ENCODE measurements around the gene ADH4. TPM values are rescaled to one million over a fixed set of nuclear protein-coding genes. Genes with fewer than 3 reads are reported as not detected.
"Not testable (repeated sequence)": the region's sequence is repeated elsewhere in the genome, so short reads cannot be mapped to it uniquely, and the experiment has no call there.

Gene ADH4
- total RNA-seq, result under 1 TPM; 0.21 to 0.43 (median 0.30) TPM

GRCh38 chr4:99144070-99144469 lies at the start of gene ADH4:
ADH4 (minus strand) TSS chr4:99144297; CDS start chr4:99144222, 75 bp downstream.
- H3K9me3 Mint-ChIP-seq, result no peaks in the 10 kb centered on the region
- no peaks in the 10 kb centered on the region for H3K36me3 Mint-ChIP-seq (ENCODE audit: insufficient read depth)
- ATAC-seq, result no peak
- no peaks in the 10 kb centered on the region for H3K27me3 Mint-ChIP-seq (ENCODE audit: low read depth)
- H3K4me3 Mint-ChIP-seq, result no peak within 1 kb of the TSS
- no peak for DNase-seq
- H3K4me1 Mint-ChIP-seq (ENCODE audit: low read depth), result no peaks in the 10 kb centered on the region

GRCh38 chr4:99190336-99190735 lies 46.2 kb upstream of the ADH4 start:
- H3K4me3 Mint-ChIP-seq, result no peak overlapping the region
- DNase-seq (no peak), ATAC-seq (no peak)
- H3K27me3 Mint-ChIP-seq (ENCODE audit: low read depth), result no peaks in the 10 kb centered on the region
- no peaks in the 10 kb centered on the region for H3K4me1 Mint-ChIP-seq (ENCODE audit: low read depth)
- no peaks in the 10 kb centered on the region for H3K36me3 Mint-ChIP-seq (ENCODE audit: insufficient read depth)
- H3K9me3 Mint-ChIP-seq, result peaks cover 30% of the 10 kb centered on the region

GRCh38 chr4:99189900-99190299 lies 45.8 kb upstream of the ADH4 start:
- H3K27me3 Mint-ChIP-seq (ENCODE audit: low read depth); ATAC-seq; DNase-seq; H3K4me1 Mint-ChIP-seq (ENCODE audit: low read depth); H3K4me3 Mint-ChIP-seq; H3K36me3 Mint-ChIP-seq (ENCODE audit: insufficient read depth): not testable (repeated sequence)
- peaks cover 34% of the 10 kb centered on the region for H3K9me3 Mint-ChIP-seq

- ATAC-seq, result no peak
- Mint-ChIP-seq H3K27me3 (ENCODE audit: low read depth) (peaks cover 2% of the 10 kb centered on the region), H3K4me3 (no peak overlapping the region), H3K4me1 (ENCODE audit: low read depth) (no peaks in the 10 kb centered on the region), H3K36me3 (ENCODE audit: insufficient read depth) (no peaks in the 10 kb centered on the region), H3K9me3 (peaks cover 28% of the 10 kb centered on the region)
- DNase-seq, result no peak
Observed at GRCh38 chr4:99186029-99186428, 41.9 kb upstream of the ADH4 start.

- no peaks in the 10 kb centered on the region for H3K36me3 Mint-ChIP-seq (ENCODE audit: insufficient read depth)
- H3K4me1 Mint-ChIP-seq (ENCODE audit: low read depth), result no peaks in the 10 kb centered on the region
- H3K27me3 Mint-ChIP-seq (ENCODE audit: low read depth), result peaks cover 2% of the 10 kb centered on the region
- H3K9me3 Mint-ChIP-seq, result peaks cover 24% of the 10 kb centered on the region
- H3K4me3 Mint-ChIP-seq, result no peak overlapping the region
- ATAC-seq, result no peak
- no peak for DNase-seq
Observed at GRCh38 chr4:99185581-99185980, 41.5 kb upstream of the ADH4 start.

GRCh38 chr4:99180382-99181070 lies 36.4 kb upstream of the ADH4 start:
- no peaks in the 10 kb centered on the region for H3K36me3 Mint-ChIP-seq (ENCODE audit: insufficient read depth)
- H3K4me3 Mint-ChIP-seq, result no peak overlapping the region
- no peaks in the 10 kb centered on the region for H3K4me1 Mint-ChIP-seq (ENCODE audit: low read depth)
- H3K9me3 Mint-ChIP-seq, result peaks cover 14% of the 10 kb centered on the region
- DNase-seq, result no peak
- no peak for ATAC-seq
- peaks cover 2% of the 10 kb centered on the region for H3K27me3 Mint-ChIP-seq (ENCODE audit: low read depth)

- ATAC-seq (no peak), DNase-seq (no peak)
- Mint-ChIP-seq H3K36me3 (ENCODE audit: insufficient read depth) (no peaks in the 10 kb centered on the region), H3K4me1 (ENCODE audit: low read depth) (no peaks in the 10 kb centered on the region), H3K4me3 (no peak overlapping the region), H3K9me3 (peaks cover 12% of the 10 kb centered on the region), H3K27me3 (ENCODE audit: low read depth) (peaks cover under 1% of the 10 kb centered on the region)
Observed at GRCh38 chr4:99179626-99180025, 35.5 kb upstream of the ADH4 start.

- Mint-ChIP-seq H3K4me1 (ENCODE audit: low read depth) (no peaks in the 10 kb centered on the region), H3K4me3 (no peak overlapping the region), H3K9me3 (peaks cover 11% of the 10 kb centered on the region), H3K36me3 (ENCODE audit: insufficient read depth) (no peaks in the 10 kb centered on the region), H3K27me3 (ENCODE audit: low read depth) (no peaks in the 10 kb centered on the region)
- no peak for DNase-seq
- ATAC-seq, result no peak
Observed at GRCh38 chr4:99179178-99179577, 35.1 kb upstream of the ADH4 start.

- Mint-ChIP-seq H3K36me3 (ENCODE audit: insufficient read depth) (no peaks in the 10 kb centered on the region), H3K9me3 (peaks cover 5% of the 10 kb centered on the region), H3K4me1 (ENCODE audit: low read depth) (no peaks in the 10 kb centered on the region), H3K27me3 (ENCODE audit: low read depth) (no peaks in the 10 kb centered on the region), H3K4me3 (no peak overlapping the region)
- DNase-seq (no peak), ATAC-seq (no peak)
Observed at GRCh38 chr4:99166544-99166943, 22.4 kb upstream of the ADH4 start.

- no peaks in the 10 kb centered on the region for H3K4me1 Mint-ChIP-seq (ENCODE audit: low read depth)
- no peak for DNase-seq
- H3K4me3 Mint-ChIP-seq, result no peak overlapping the region
- H3K9me3 Mint-ChIP-seq, result peaks cover 5% of the 10 kb centered on the region
- H3K27me3 Mint-ChIP-seq (ENCODE audit: low read depth), result no peaks in the 10 kb centered on the region
- H3K36me3 Mint-ChIP-seq (ENCODE audit: insufficient read depth), result no peaks in the 10 kb centered on the region
- ATAC-seq, result no peak
Observed at GRCh38 chr4:99165978-99166377, 21.9 kb upstream of the ADH4 start.

- H3K4me1 Mint-ChIP-seq (ENCODE audit: low read depth), result no peaks in the 10 kb centered on the region
- H3K36me3 Mint-ChIP-seq (ENCODE audit: insufficient read depth), result no peaks in the 10 kb centered on the region
- peaks cover 5% of the 10 kb centered on the region for H3K9me3 Mint-ChIP-seq
- ATAC-seq (no peak), DNase-seq (no peak)
- H3K4me3 Mint-ChIP-seq, result no peak overlapping the region
- H3K27me3 Mint-ChIP-seq (ENCODE audit: low read depth), result no peaks in the 10 kb centered on the region
Observed at GRCh38 chr4:99161373-99162099, 17.4 kb upstream of the ADH4 start.

GRCh38 chr4:99159699-99160098 lies 15.6 kb upstream of the ADH4 start:
- Mint-ChIP-seq H3K4me3 (no peak overlapping the region), H3K27me3 (ENCODE audit: low read depth) (peaks cover under 1% of the 10 kb centered on the region), H3K9me3 (no peaks in the 10 kb centered on the region), H3K4me1 (ENCODE audit: low read depth) (no peaks in the 10 kb centered on the region), H3K36me3 (ENCODE audit: insufficient read depth) (no peaks in the 10 kb centered on the region)
- ATAC-seq (no peak), DNase-seq (no peak)

- H3K4me3 Mint-ChIP-seq, result no peak overlapping the region
- no peaks in the 10 kb centered on the region for H3K4me1 Mint-ChIP-seq (ENCODE audit: low read depth)
- H3K9me3 Mint-ChIP-seq, result no peaks in the 10 kb centered on the region
- DNase-seq (no peak), ATAC-seq (no peak)
- peaks cover 3% of the 10 kb centered on the region for H3K27me3 Mint-ChIP-seq (ENCODE audit: low read depth)
- no peaks in the 10 kb centered on the region for H3K36me3 Mint-ChIP-seq (ENCODE audit: insufficient read depth)
Observed at GRCh38 chr4:99157478-99157935, 13.4 kb upstream of the ADH4 start.

GRCh38 chr4:99156992-99157391 lies 12.9 kb upstream of the ADH4 start:
- peaks cover 3% of the 10 kb centered on the region for H3K27me3 Mint-ChIP-seq (ENCODE audit: low read depth)
- H3K36me3 Mint-ChIP-seq (ENCODE audit: insufficient read depth), result no peaks in the 10 kb centered on the region
- no peak overlapping the region for H3K4me3 Mint-ChIP-seq
- ATAC-seq (no peak), DNase-seq (no peak)
- H3K4me1 Mint-ChIP-seq (ENCODE audit: low read depth), result no peaks in the 10 kb centered on the region
- no peaks in the 10 kb centered on the region for H3K9me3 Mint-ChIP-seq
